ENCODE data around the gene IL1RAP. TPM values are rescaled to one million over a fixed set of nuclear protein-coding genes. Genes with fewer than 3 reads are reported as not detected.
"Not testable (repeated sequence)": the region's sequence is repeated elsewhere in the genome, so short reads cannot be mapped to it uniquely, and the experiment has no call there.

Gene IL1RAP
- polyA plus RNA-seq, 4 donors: 0.45 to 11.2 (median 1.1) TPM

- DNase-seq: no peak
- no peak for FAIRE-seq
- no peaks in the 10 kb centered on the region for H3K36me3 ChIP-seq (ENCODE audit: control insufficient read depth in 3 of 3, insufficient read depth in 2 of 3, low read depth in 1 of 3, low read length in 3 of 3)
- H3K4me3 ChIP-seq (ENCODE audit: low read depth in 1 of 3, low read length in 3 of 3): no peak overlapping the region
- H3K27me3 ChIP-seq (ENCODE audit: control insufficient read depth in 3 of 3, insufficient read depth in 3 of 3, low read length in 3 of 3): no peaks in the 10 kb centered on the region
- no peaks in the 10 kb centered on the region for H3K9me3 ChIP-seq (ENCODE audit: control insufficient read depth in 2 of 2, insufficient read depth in 1 of 2, low read depth in 1 of 2, low read length in 1 of 2)
- 85 to 93% (median 88%) methylated on average over 4 of the region's 4 CpGs for WGBS, 3 donors
- no peaks in the 10 kb centered on the region for H3K4me1 ChIP-seq (ENCODE audit: control insufficient read depth in 3 of 3, insufficient read depth in 2 of 3, low read depth in 1 of 3, low read length in 2 of 3)
- no peak overlapping the region for H3K27ac ChIP-seq (ENCODE audit: low read depth in 1 of 3, low read length in 2 of 3)
Measured at GRCh38 chr3:190671658-190672057, 157.8 kb downstream of the IL1RAP start.

- 78 to 91% (median 84%) methylated on average over 3 of the region's 3 CpGs for WGBS, 3 donors
- no peaks in the 10 kb centered on the region for H3K4me1 ChIP-seq (ENCODE audit: control insufficient read depth in 3 of 3, insufficient read depth in 2 of 3, low read depth in 1 of 3, low read length in 2 of 3)
- H3K4me3 ChIP-seq (ENCODE audit: low read depth in 1 of 3, low read length in 3 of 3): no peak overlapping the region
- no peak for DNase-seq
- H3K27me3 ChIP-seq (ENCODE audit: control insufficient read depth in 3 of 3, insufficient read depth in 3 of 3, low read length in 3 of 3): no peaks in the 10 kb centered on the region
- FAIRE-seq: no peak
- no peak overlapping the region for H3K27ac ChIP-seq (ENCODE audit: low read depth in 1 of 3, low read length in 2 of 3)
- H3K9me3 ChIP-seq (ENCODE audit: control insufficient read depth in 2 of 2, insufficient read depth in 1 of 2, low read depth in 1 of 2, low read length in 1 of 2): no peaks in the 10 kb centered on the region
- no peaks in the 10 kb centered on the region for H3K36me3 ChIP-seq (ENCODE audit: control insufficient read depth in 3 of 3, insufficient read depth in 2 of 3, low read depth in 1 of 3, low read length in 3 of 3)
Measured at GRCh38 chr3:190673148-190673547, 159.3 kb downstream of the IL1RAP start.

GRCh38 chr3:190676481-190676880, 162.6 kb downstream of the IL1RAP start:
- H3K9me3 ChIP-seq (ENCODE audit: control insufficient read depth in 2 of 2, insufficient read depth in 1 of 2, low read depth in 1 of 2, low read length in 1 of 2): peaks cover 0 to 2% of the 10 kb centered on the region in 2 donors
- FAIRE-seq (no peak), DNase-seq (no peak)
- WGBS, 3 donors: 86 to 91% (median 90%) methylated on average over 3 of the region's 3 CpGs
- no peaks in the 10 kb centered on the region for H3K27me3 ChIP-seq (ENCODE audit: control insufficient read depth in 3 of 3, insufficient read depth in 3 of 3, low read length in 3 of 3)
- no peak overlapping the region for H3K4me3 ChIP-seq (ENCODE audit: low read depth in 1 of 3, low read length in 3 of 3)
- no peaks in the 10 kb centered on the region for H3K36me3 ChIP-seq (ENCODE audit: control insufficient read depth in 3 of 3, insufficient read depth in 2 of 3, low read depth in 1 of 3, low read length in 3 of 3)
- H3K4me1 ChIP-seq (ENCODE audit: control insufficient read depth in 3 of 3, insufficient read depth in 2 of 3, low read depth in 1 of 3, low read length in 2 of 3): no peaks in the 10 kb centered on the region
- H3K27ac ChIP-seq (ENCODE audit: low read depth in 1 of 3, low read length in 2 of 3): no peak overlapping the region

- Histone ChIP-seq H3K4me1 (ENCODE audit: control insufficient read depth in 3 of 3, insufficient read depth in 2 of 3, low read depth in 1 of 3, low read length in 2 of 3) (no peaks in the 10 kb centered on the region), H3K9me3 (ENCODE audit: control insufficient read depth in 2 of 2, insufficient read depth in 1 of 2, low read depth in 1 of 2, low read length in 1 of 2) (peaks cover 0 to 2% of the 10 kb centered on the region in 2 donors), H3K36me3 (ENCODE audit: control insufficient read depth in 3 of 3, insufficient read depth in 2 of 3, low read depth in 1 of 3, low read length in 3 of 3) (no peaks in the 10 kb centered on the region), H3K4me3 (ENCODE audit: low read depth in 1 of 3, low read length in 3 of 3) (no peak overlapping the region), H3K27ac (ENCODE audit: low read depth in 1 of 3, low read length in 2 of 3) (no peak overlapping the region), H3K27me3 (ENCODE audit: control insufficient read depth in 3 of 3, insufficient read depth in 3 of 3, low read length in 3 of 3) (no peaks in the 10 kb centered on the region)
- WGBS, 3 donors: 85 to 94% (median 88%) methylated on average over 3 of the region's 3 CpGs
- FAIRE-seq (no peak), DNase-seq (no peak)
Measured at GRCh38 chr3:190677001-190677400, 163.1 kb downstream of the IL1RAP start.

- not testable (repeated sequence) for H3K27ac ChIP-seq (ENCODE audit: low read depth in 1 of 3, low read length in 2 of 3); H3K4me1 ChIP-seq (ENCODE audit: control insufficient read depth in 3 of 3, insufficient read depth in 2 of 3, low read depth in 1 of 3, low read length in 2 of 3); H3K36me3 ChIP-seq (ENCODE audit: control insufficient read depth in 3 of 3, insufficient read depth in 2 of 3, low read depth in 1 of 3, low read length in 3 of 3); DNase-seq; FAIRE-seq; H3K4me3 ChIP-seq (ENCODE audit: low read depth in 1 of 3, low read length in 3 of 3); H3K27me3 ChIP-seq (ENCODE audit: control insufficient read depth in 3 of 3, insufficient read depth in 3 of 3, low read length in 3 of 3); H3K9me3 ChIP-seq (ENCODE audit: control insufficient read depth in 2 of 2, insufficient read depth in 1 of 2, low read depth in 1 of 2, low read length in 1 of 2)
- 81 to 90% (median 85%) methylated on average over 7 of the region's 7 CpGs for WGBS, 3 donors
Measured at GRCh38 chr3:190677868-190678267, 164.0 kb downstream of the IL1RAP start.

- Histone ChIP-seq H3K4me1 (ENCODE audit: control insufficient read depth in 3 of 3, insufficient read depth in 2 of 3, low read depth in 1 of 3, low read length in 2 of 3) (no peaks in the 10 kb centered on the region), H3K9me3 (ENCODE audit: control insufficient read depth in 2 of 2, insufficient read depth in 1 of 2, low read depth in 1 of 2, low read length in 1 of 2) (peaks cover 0 to 2% of the 10 kb centered on the region in 2 donors), H3K27me3 (ENCODE audit: control insufficient read depth in 3 of 3, insufficient read depth in 3 of 3, low read length in 3 of 3) (no peaks in the 10 kb centered on the region), H3K4me3 (ENCODE audit: low read depth in 1 of 3, low read length in 3 of 3) (no peak overlapping the region), H3K27ac (ENCODE audit: low read depth in 1 of 3, low read length in 2 of 3) (no peak overlapping the region), H3K36me3 (ENCODE audit: control insufficient read depth in 3 of 3, insufficient read depth in 2 of 3, low read depth in 1 of 3, low read length in 3 of 3) (no peaks in the 10 kb centered on the region)
- FAIRE-seq (no peak), DNase-seq (no peak)
- 93 to 96% (median 95%) methylated on average over 5 of the region's 5 CpGs for WGBS, 3 donors
Measured at GRCh38 chr3:190680691-190681090, 166.8 kb downstream of the IL1RAP start.

- Histone ChIP-seq H3K27ac (ENCODE audit: low read depth in 1 of 3, low read length in 2 of 3) (no peak overlapping the region), H3K9me3 (ENCODE audit: control insufficient read depth in 2 of 2, insufficient read depth in 1 of 2, low read depth in 1 of 2, low read length in 1 of 2) (no peaks in the 10 kb centered on the region), H3K4me3 (ENCODE audit: low read depth in 1 of 3, low read length in 3 of 3) (no peak overlapping the region), H3K27me3 (ENCODE audit: control insufficient read depth in 3 of 3, insufficient read depth in 3 of 3, low read length in 3 of 3) (no peaks in the 10 kb centered on the region), H3K4me1 (ENCODE audit: control insufficient read depth in 3 of 3, insufficient read depth in 2 of 3, low read depth in 1 of 3, low read length in 2 of 3) (no peaks in the 10 kb centered on the region), H3K36me3 (ENCODE audit: control insufficient read depth in 3 of 3, insufficient read depth in 2 of 3, low read depth in 1 of 3, low read length in 3 of 3) (no peaks in the 10 kb centered on the region)
- DNase-seq (no peak), FAIRE-seq (no peak)
- 86 to 94% (median 89%) methylated on average over 7 of the region's 7 CpGs for WGBS, 3 donors
Measured at GRCh38 chr3:190684776-190685175, 170.9 kb downstream of the IL1RAP start.

- 77 to 94% (median 82%) methylated on average over 1 of the region's 1 CpG for WGBS, 3 donors
- H3K9me3 ChIP-seq (ENCODE audit: control insufficient read depth in 2 of 2, insufficient read depth in 1 of 2, low read depth in 1 of 2, low read length in 1 of 2): no peaks in the 10 kb centered on the region
Measured at GRCh38 chr3:190686011-190686410, 172.1 kb downstream of the IL1RAP start.

GRCh38 chr3:190690246-190690645, 176.4 kb downstream of the IL1RAP start:
- DNase-seq: no peak
- Histone ChIP-seq H3K4me1 (ENCODE audit: control insufficient read depth in 3 of 3, insufficient read depth in 2 of 3, low read depth in 1 of 3, low read length in 2 of 3) (no peaks in the 10 kb centered on the region), H3K36me3 (ENCODE audit: control insufficient read depth in 3 of 3, insufficient read depth in 2 of 3, low read depth in 1 of 3, low read length in 3 of 3) (no peaks in the 10 kb centered on the region), H3K4me3 (ENCODE audit: low read depth in 1 of 3, low read length in 3 of 3) (no peak overlapping the region), H3K27me3 (ENCODE audit: control insufficient read depth in 3 of 3, insufficient read depth in 3 of 3, low read length in 3 of 3) (no peaks in the 10 kb centered on the region), H3K9me3 (ENCODE audit: control insufficient read depth in 2 of 2, insufficient read depth in 1 of 2, low read depth in 1 of 2, low read length in 1 of 2) (no peaks in the 10 kb centered on the region), H3K27ac (ENCODE audit: low read depth in 1 of 3, low read length in 2 of 3) (no peak overlapping the region)
- FAIRE-seq: no peak
- 88 to 93% (median 91%) methylated on average over 6 of the region's 6 CpGs for WGBS, 3 donors

More at GRCh38 chr3:190686011-190686410, 172.1 kb downstream of the IL1RAP start:
- Histone ChIP-seq H3K27ac (ENCODE audit: low read depth in 1 of 3, low read length in 2 of 3) (no peak overlapping the region), H3K4me1 (ENCODE audit: control insufficient read depth in 3 of 3, insufficient read depth in 2 of 3, low read depth in 1 of 3, low read length in 2 of 3) (no peaks in the 10 kb centered on the region), H3K4me3 (ENCODE audit: low read depth in 1 of 3, low read length in 3 of 3) (no peak overlapping the region), H3K36me3 (ENCODE audit: control insufficient read depth in 3 of 3, insufficient read depth in 2 of 3, low read depth in 1 of 3, low read length in 3 of 3) (no peaks in the 10 kb centered on the region), H3K27me3 (ENCODE audit: control insufficient read depth in 3 of 3, insufficient read depth in 3 of 3, low read length in 3 of 3) (no peaks in the 10 kb centered on the region)
- DNase-seq (no peak), FAIRE-seq (no peak)

Measured in small intestine (tissue), 7 donors.